Keratinocyte (primary cell): ENCODE results near the gene ITIH4. TPM values are rescaled to one million over a fixed set of nuclear protein-coding genes. Genes with fewer than 3 reads are reported as not detected.

Experiments
- DNase-seq: peaks from one replicate; pipeline ENCODE4 v3.0.0-alpha.2; 2011; ENCODE audit warnings: low read depth, missing footprints, low spot score
- FAIRE-seq: peaks from 2 replicates; lab custom pipeline; 2011; peaks lifted over from hg19 to GRCh38; lab: Jason Lieb, UNC
- H2AFZ ChIP-seq: 2 replicates; pipeline ENCODE4 v1.6.0; 2012; ENCODE audit warnings: low read length, control low read depth, inconsistent platforms; ENCODE audit not compliant: control insufficient read depth
- H3K27ac ChIP-seq: 2 replicates; pipeline ENCODE4 v1.5.1; 2011; ENCODE audit warnings: low read length; ENCODE audit not compliant: control insufficient read depth, insufficient read depth
- H3K27me3 ChIP-seq: 3 replicates; pipeline ENCODE4 v1.6.0; 2011; ENCODE audit warnings: low read length; ENCODE audit not compliant: control insufficient read depth, insufficient read depth; ENCODE audit errors: extremely low read depth
- H3K36me3 ChIP-seq, 2 experiments: 2 replicates in 1 of 2; 3 replicates in 1 of 2; pipeline ENCODE4 v1.5.1; 2011; ENCODE audit warnings: low read length in 2 of 2, mild to moderate bottlenecking in 1 of 2; ENCODE audit not compliant: control insufficient read depth in 2 of 2, insufficient read depth in 2 of 2; ENCODE audit errors: extremely low read depth in 1 of 2
- H3K4me1 ChIP-seq: 3 replicates; pipeline ENCODE4 v1.5.1; 2011; ENCODE audit warnings: low read length; ENCODE audit not compliant: control insufficient read depth, insufficient read depth; ENCODE audit errors: extremely low read depth
- H3K4me2 ChIP-seq: 3 replicates; pipeline ENCODE4 v1.6.0; 2011; ENCODE audit warnings: low read depth, low read length; ENCODE audit not compliant: control insufficient read depth, insufficient read depth; ENCODE audit errors: extremely low read depth
- H3K4me3 ChIP-seq, 3 experiments: fragments of 200-600 bp in 1 of 3; sonication (generic) in 1 of 3; 2 replicates in 2 of 3; 3 replicates in 1 of 3; pipeline ENCODE4 v1.5.1; 2011 to 2016; ENCODE audit warnings: low read length in 3 of 3, mild to moderate bottlenecking in 3 of 3, control low read depth in 2 of 3, inconsistent platforms in 1 of 3, low read depth in 1 of 3, mixed read lengths in 1 of 3, mixed run types in 1 of 3, moderate library complexity in 1 of 3; ENCODE audit not compliant: control insufficient read depth in 2 of 3, insufficient read depth in 2 of 3; ENCODE audit errors: extremely low read depth in 1 of 3
- H3K79me2 ChIP-seq: 2 replicates; pipeline ENCODE4 v1.6.0; 2012; ENCODE audit warnings: low read length; ENCODE audit not compliant: control insufficient read depth, insufficient read depth
- H3K9ac ChIP-seq: 3 replicates; pipeline ENCODE4 v1.6.0; 2011; ENCODE audit warnings: low read length; ENCODE audit not compliant: control insufficient read depth, insufficient read depth; ENCODE audit errors: extremely low read depth
- H3K9me1 ChIP-seq: 3 replicates; pipeline ENCODE4 v1.6.0; 2011; ENCODE audit warnings: low read length; ENCODE audit not compliant: control insufficient read depth, insufficient read depth; ENCODE audit errors: extremely low read depth
- H3K9me3 ChIP-seq: 2 replicates; pipeline ENCODE4 v1.5.1; 2012; ENCODE audit warnings: low read depth, low read length; ENCODE audit not compliant: control insufficient read depth
- H4K20me1 ChIP-seq: 3 replicates; pipeline ENCODE4 v1.6.0; 2011; ENCODE audit warnings: low read length; ENCODE audit not compliant: control insufficient read depth, insufficient read depth; ENCODE audit errors: extremely low read depth
- CTCF ChIP-seq, 3 experiments: IDR thresholded peaks in 1 of 3; conservative IDR thresholded peaks in 1 of 3; optimal IDR thresholded peaks in 1 of 3; 2 replicates in 2 of 3; 3 replicates in 1 of 3; pipeline versions ENCODE3 to v1.5.1; 2011; ENCODE audit warnings: low read length in 3 of 3, mild to moderate bottlenecking in 3 of 3, moderate library complexity in 2 of 3, control low read depth in 1 of 3, inconsistent platforms in 1 of 3; ENCODE audit not compliant: insufficient read depth in 2 of 3; ENCODE audit errors: extremely low read depth in 1 of 3
- EZH2 ChIP-seq: IDR thresholded peaks from one replicate; pipeline ENCODE4 v1.6.1; 2012; ENCODE audit warnings: inconsistent platforms, mild to moderate bottlenecking, low read length, moderate library complexity
- dilution Hi-C: fragments of 300-500 bp; cut with MboI; formaldehyde crosslinking; loops from one replicate; pipeline ENCODE4 v1.7.0; 2020; ENCODE audit warnings: low sequenced_read_pairs; ENCODE audit not compliant: extremely low pct_ligation_motif_present
- polyA plus RNA-seq, 5 experiments: library from polyadenylated mRNA; depleted of rRNA in 3 of 5; stranded (reverse) in 3 of 5; stranded (forward) in 1 of 5; unstranded in 1 of 5; fragments of >200 nt; gene quantifications; 1 replicate in 1 of 5; 2 replicates in 3 of 5; 3 replicates in 1 of 5; pipeline versions ENCODE4 v1.2.1 to v1.2.3, GENCODE V29; 2011 to 2012; ENCODE audit warnings: missing spikeins in 2 of 5, low read depth in 1 of 5, low replicate concordance in 1 of 5

ITIH4 gene
- polyA plus RNA-seq, 1 donor (not counting 4 experiments of a cell fraction or from before 2014, with no cell fraction given): 1.4 TPM

- no peak for DNase-seq
- no peaks in the 10 kb centered on the region for H3K9me1 ChIP-seq
- no peaks in the 10 kb centered on the region for H3K9me3 ChIP-seq
- H2AFZ ChIP-seq: no peak overlapping the region
- no peaks in the 10 kb centered on the region for H3K36me3 ChIP-seq
- no peak for TF ChIP-seq EZH2
- no peak for TF ChIP-seq CTCF (optimal IDR thresholded peaks at IDR 0.05 in 1 of 3, IDR thresholded peaks at IDR 0.05 in 1 of 3, conservative IDR thresholded peaks at IDR 0.05 in 1 of 3; ENCODE audit: extremely low read depth in 1 of 3, insufficient read depth in 2 of 3, low read length in 3 of 3)
- H4K20me1 ChIP-seq: peaks cover 1% of the 10 kb centered on the region
- dilution Hi-C loops: no loop called here
- H3K4me2 ChIP-seq: no peak overlapping the region
- H3K27me3 ChIP-seq: no peaks in the 10 kb centered on the region
- no peak overlapping the region for H3K27ac ChIP-seq
- FAIRE-seq: no peak
- no peaks in the 10 kb centered on the region for H3K79me2 ChIP-seq
- no peak overlapping the region for H3K4me3 ChIP-seq
- peaks cover 10% of the 10 kb centered on the region for H3K4me1 ChIP-seq
- H3K9ac ChIP-seq: no peak overlapping the region
Observed at GRCh38 chr3:52872245-52872644, 41.8 kb upstream of the ITIH4 start.

- Histone ChIP-seq H3K27me3 (no peaks in the 10 kb centered on the region), H3K9me1 (no peaks in the 10 kb centered on the region), H3K36me3 (no peaks in the 10 kb centered on the region), H2AFZ (no peak overlapping the region), H3K4me3 (no peak overlapping the region), H3K27ac (no peak overlapping the region), H3K9ac (no peak overlapping the region), H3K79me2 (no peaks in the 10 kb centered on the region), H3K4me1 (peaks cover 10% of the 10 kb centered on the region), H4K20me1 (no peaks in the 10 kb centered on the region), H3K4me2 (no peak overlapping the region), H3K9me3 (no peaks in the 10 kb centered on the region)
- dilution Hi-C loops: no loop called here
- DNase-seq (no peak), FAIRE-seq (no peak)
- no peak for TF ChIP-seq CTCF (optimal IDR thresholded peaks at IDR 0.05 in 1 of 3, IDR thresholded peaks at IDR 0.05 in 1 of 3, conservative IDR thresholded peaks at IDR 0.05 in 1 of 3; ENCODE audit: extremely low read depth in 1 of 3, insufficient read depth in 2 of 3, low read length in 3 of 3)
- TF ChIP-seq EZH2: no peak
Observed at GRCh38 chr3:52871761-52872160, 41.3 kb upstream of the ITIH4 start.
